GM21447 (cell line): Measurements from ENCODE around the gene HMCN1.

ENCODE experiments used
- ATAC-seq: cut with Tn5 transposase; IDR thresholded peaks from one replicate; pipeline ENCODE4 v1.9.1; 2021; ENCODE audit not compliant: unreplicated experiment

HMCN1 gene

GRCh38 chr1:186002406-186002805, 268.2 kb downstream of the HMCN1 start:
- ATAC-seq: no peak

- no peak for ATAC-seq
Measured at GRCh38 chr1:186009039-186009737, 275.0 kb downstream of the HMCN1 start.

- no peak for ATAC-seq
Measured at GRCh38 chr1:186014370-186015037, 280.3 kb downstream of the HMCN1 start.

- no peak for ATAC-seq
Measured at GRCh38 chr1:186016856-186017255, 282.7 kb downstream of the HMCN1 start.

GRCh38 chr1:186022184-186022583, 288.0 kb downstream of the HMCN1 start:
- no peak for ATAC-seq

- ATAC-seq: no peak
Measured at GRCh38 chr1:186026946-186027345, 292.8 kb downstream of the HMCN1 start.

- no peak for ATAC-seq
Measured at GRCh38 chr1:186027621-186028020, 293.4 kb downstream of the HMCN1 start.

GRCh38 chr1:186030453-186030852, 296.3 kb downstream of the HMCN1 start:
- no peak for ATAC-seq

GRCh38 chr1:186033847-186034271, 299.7 kb downstream of the HMCN1 start:
- no peak for ATAC-seq

GRCh38 chr1:186042230-186042629, 308.0 kb downstream of the HMCN1 start:
- no peak for ATAC-seq

GRCh38 chr1:186043296-186043695, 309.1 kb downstream of the HMCN1 start:
- no peak for ATAC-seq

GRCh38 chr1:186044079-186044685, 310.0 kb downstream of the HMCN1 start:
- no peak for ATAC-seq

- no peak for ATAC-seq
Measured at GRCh38 chr1:186046437-186047211, 312.4 kb downstream of the HMCN1 start.

- ATAC-seq: no peak
Measured at GRCh38 chr1:186050360-186050759, 316.2 kb downstream of the HMCN1 start.

- ATAC-seq: no peak
Measured at GRCh38 chr1:186054003-186054402, 319.8 kb downstream of the HMCN1 start.

GRCh38 chr1:186054932-186055331, 320.7 kb downstream of the HMCN1 start:
- ATAC-seq: no peak

- no peak for ATAC-seq
Measured at GRCh38 chr1:186055846-186056245, 321.7 kb downstream of the HMCN1 start.

- ATAC-seq: no peak
Measured at GRCh38 chr1:186057086-186057485, 322.9 kb downstream of the HMCN1 start.

GRCh38 chr1:186059311-186059710, 325.1 kb downstream of the HMCN1 start:
- ATAC-seq: no peak

GRCh38 chr1:186059752-186060151, 325.6 kb downstream of the HMCN1 start:
- no peak for ATAC-seq

- no peak for ATAC-seq
Measured at GRCh38 chr1:186060226-186060625, 326.0 kb downstream of the HMCN1 start.
